Measurements from ENCODE around the gene IL9R. TPM values are rescaled to one million over a fixed set of nuclear protein-coding genes. Genes with fewer than 3 reads are reported as not detected.

The IL9R gene
- total and polyA plus RNA-seq, 9 of the 15 experiments (the other 6 are each of a cell fraction or from before 2014, with no cell fraction given) = 0.58 to 2.7 (median 1.6) TPM

DNA sequence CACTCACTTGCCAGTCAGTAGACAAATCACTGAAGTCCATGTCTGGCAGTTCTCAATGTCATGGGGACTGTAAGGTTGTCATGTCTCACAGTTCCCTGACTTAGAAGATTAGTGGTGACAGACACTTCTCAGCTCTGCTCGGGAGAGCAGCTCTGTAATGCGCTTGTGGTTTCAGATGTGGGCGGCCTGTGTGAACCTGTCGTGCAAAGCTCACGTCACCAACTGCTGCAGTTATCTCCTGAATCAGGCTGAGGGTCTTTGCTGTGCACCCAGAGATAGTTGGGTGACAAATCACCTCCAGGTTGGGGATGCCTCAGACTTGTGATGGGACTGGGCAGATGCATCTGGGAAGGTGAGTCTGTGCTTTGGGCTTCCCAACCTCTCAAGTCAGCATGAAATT is at the start of gene IL9R (continued):
- TF ChIP-seq, protein P1, sequence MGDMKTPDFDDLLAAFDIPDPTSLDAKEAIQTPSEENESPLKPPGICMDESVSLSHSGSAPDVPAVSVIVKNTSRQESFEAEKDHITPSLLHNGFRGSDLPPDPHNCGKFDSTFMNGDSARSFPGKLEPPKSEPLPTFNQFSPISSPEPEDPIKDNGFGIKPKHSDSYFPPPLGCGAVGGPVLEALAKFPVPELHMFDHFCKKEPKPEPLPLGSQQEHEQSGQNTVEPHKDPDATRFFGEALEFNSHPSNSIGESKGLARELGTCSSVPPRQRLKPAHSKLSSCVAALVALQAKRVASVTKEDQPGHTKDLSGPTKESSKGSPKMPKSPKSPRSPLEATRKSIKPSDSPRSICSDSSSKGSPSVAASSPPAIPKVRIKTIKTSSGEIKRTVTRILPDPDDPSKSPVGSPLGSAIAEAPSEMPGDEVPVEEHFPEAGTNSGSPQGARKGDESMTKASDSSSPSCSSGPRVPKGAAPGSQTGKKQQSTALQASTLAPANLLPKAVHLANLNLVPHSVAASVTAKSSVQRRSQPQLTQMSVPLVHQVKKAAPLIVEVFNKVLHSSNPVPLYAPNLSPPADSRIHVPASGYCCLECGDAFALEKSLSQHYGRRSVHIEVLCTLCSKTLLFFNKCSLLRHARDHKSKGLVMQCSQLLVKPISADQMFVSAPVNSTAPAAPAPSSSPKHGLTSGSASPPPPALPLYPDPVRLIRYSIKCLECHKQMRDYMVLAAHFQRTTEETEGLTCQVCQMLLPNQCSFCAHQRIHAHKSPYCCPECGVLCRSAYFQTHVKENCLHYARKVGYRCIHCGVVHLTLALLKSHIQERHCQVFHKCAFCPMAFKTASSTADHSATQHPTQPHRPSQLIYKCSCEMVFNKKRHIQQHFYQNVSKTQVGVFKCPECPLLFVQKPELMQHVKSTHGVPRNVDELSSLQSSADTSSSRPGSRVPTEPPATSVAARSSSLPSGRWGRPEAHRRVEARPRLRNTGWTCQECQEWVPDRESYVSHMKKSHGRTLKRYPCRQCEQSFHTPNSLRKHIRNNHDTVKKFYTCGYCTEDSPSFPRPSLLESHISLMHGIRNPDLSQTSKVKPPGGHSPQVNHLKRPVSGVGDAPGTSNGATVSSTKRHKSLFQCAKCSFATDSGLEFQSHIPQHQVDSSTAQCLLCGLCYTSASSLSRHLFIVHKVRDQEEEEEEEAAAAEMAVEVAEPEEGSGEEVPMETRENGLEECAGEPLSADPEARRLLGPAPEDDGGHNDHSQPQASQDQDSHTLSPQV (IDR thresholded peaks at IDR 0.05) = peak; percentile 45; the same call in 1 of the 2 replicates
- TF ChIP-seq ATF1 (CRISPR knock-in tag; IDR thresholded peaks at IDR 0.05) (no peak), ATF1 (tag; IDR thresholded peaks at IDR 0.05) (peak; percentile 71), ESRRA (IDR thresholded peaks at IDR 0.05; ENCODE audit: borderline replicate concordance, low read depth) (peak; percentile 45; the same call in 1 of the 2 replicates), KLF1 (tag; IDR thresholded peaks at IDR 0.05) (no peak), FOXA1 (IDR thresholded peaks at IDR 0.05; ENCODE audit: borderline replicate concordance) (no peak), PRPF4 (IDR thresholded peaks at IDR 0.05; ENCODE audit: insufficient read depth, low read depth, low read length, poor library complexity, severe bottlenecking) (no peak), POLR2A (conservative IDR thresholded peaks at IDR 0.05) (no peak), ATF7 (IDR thresholded peaks at IDR 0.05) (peak; percentile 54; the same call in 1 of the 2 replicates), TAF15 (IDR thresholded peaks at IDR 0.05; ENCODE audit: low read depth, low read length) (no peak), TCF3 (CRISPR knock-in tag; IDR thresholded peaks at IDR 0.05) (peak; percentile 60), ZZZ3 (IDR thresholded peaks at IDR 0.05) (no peak)
- TF ChIP-seq, protein P2, sequence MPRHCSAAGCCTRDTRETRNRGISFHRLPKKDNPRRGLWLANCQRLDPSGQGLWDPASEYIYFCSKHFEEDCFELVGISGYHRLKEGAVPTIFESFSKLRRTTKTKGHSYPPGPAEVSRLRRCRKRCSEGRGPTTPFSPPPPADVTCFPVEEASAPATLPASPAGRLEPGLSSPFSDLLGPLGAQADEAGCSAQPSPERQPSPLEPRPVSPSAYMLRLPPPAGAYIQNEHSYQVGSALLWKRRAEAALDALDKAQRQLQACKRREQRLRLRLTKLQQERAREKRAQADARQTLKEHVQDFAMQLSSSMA (CRISPR knock-in tag; IDR thresholded peaks at IDR 0.05) = no peak
- TF ChIP-seq, protein P3, sequence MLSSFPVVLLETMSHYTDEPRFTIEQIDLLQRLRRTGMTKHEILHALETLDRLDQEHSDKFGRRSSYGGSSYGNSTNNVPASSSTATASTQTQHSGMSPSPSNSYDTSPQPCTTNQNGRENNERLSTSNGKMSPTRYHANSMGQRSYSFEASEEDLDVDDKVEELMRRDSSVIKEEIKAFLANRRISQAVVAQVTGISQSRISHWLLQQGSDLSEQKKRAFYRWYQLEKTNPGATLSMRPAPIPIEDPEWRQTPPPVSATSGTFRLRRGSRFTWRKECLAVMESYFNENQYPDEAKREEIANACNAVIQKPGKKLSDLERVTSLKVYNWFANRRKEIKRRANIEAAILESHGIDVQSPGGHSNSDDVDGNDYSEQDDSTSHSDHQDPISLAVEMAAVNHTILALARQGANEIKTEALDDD (IDR thresholded peaks at IDR 0.05) = peak; percentile 22; the same call in 1 of the 2 replicates
- TF ChIP-seq, protein P4, sequence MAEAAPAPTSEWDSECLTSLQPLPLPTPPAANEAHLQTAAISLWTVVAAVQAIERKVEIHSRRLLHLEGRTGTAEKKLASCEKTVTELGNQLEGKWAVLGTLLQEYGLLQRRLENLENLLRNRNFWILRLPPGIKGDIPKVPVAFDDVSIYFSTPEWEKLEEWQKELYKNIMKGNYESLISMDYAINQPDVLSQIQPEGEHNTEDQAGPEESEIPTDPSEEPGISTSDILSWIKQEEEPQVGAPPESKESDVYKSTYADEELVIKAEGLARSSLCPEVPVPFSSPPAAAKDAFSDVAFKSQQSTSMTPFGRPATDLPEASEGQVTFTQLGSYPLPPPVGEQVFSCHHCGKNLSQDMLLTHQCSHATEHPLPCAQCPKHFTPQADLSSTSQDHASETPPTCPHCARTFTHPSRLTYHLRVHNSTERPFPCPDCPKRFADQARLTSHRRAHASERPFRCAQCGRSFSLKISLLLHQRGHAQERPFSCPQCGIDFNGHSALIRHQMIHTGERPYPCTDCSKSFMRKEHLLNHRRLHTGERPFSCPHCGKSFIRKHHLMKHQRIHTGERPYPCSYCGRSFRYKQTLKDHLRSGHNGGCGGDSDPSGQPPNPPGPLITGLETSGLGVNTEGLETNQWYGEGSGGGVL (CRISPR knock-in tag; IDR thresholded peaks at IDR 0.05) = no peak
- TF ChIP-seq, protein P5, sequence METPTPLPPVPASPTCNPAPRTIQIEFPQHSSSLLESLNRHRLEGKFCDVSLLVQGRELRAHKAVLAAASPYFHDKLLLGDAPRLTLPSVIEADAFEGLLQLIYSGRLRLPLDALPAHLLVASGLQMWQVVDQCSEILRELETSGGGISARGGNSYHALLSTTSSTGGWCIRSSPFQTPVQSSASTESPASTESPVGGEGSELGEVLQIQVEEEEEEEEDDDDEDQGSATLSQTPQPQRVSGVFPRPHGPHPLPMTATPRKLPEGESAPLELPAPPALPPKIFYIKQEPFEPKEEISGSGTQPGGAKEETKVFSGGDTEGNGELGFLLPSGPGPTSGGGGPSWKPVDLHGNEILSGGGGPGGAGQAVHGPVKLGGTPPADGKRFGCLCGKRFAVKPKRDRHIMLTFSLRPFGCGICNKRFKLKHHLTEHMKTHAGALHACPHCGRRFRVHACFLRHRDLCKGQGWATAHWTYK (CRISPR knock-in tag; IDR thresholded peaks at IDR 0.05) = no peak
- TF ChIP-seq, protein P6, sequence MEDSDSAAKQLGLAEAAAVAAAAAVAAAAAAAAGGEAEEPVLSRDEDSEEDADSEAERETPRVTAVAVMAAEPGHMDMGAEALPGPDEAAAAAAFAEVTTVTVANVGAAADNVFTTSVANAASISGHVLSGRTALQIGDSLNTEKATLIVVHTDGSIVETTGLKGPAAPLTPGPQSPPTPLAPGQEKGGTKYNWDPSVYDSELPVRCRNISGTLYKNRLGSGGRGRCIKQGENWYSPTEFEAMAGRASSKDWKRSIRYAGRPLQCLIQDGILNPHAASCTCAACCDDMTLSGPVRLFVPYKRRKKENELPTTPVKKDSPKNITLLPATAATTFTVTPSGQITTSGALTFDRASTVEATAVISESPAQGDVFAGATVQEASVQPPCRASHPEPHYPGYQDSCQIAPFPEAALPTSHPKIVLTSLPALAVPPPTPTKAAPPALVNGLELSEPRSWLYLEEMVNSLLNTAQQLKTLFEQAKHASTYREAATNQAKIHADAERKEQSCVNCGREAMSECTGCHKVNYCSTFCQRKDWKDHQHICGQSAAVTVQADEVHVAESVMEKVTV (CRISPR knock-in tag; IDR thresholded peaks at IDR 0.05) = no peak
- TF ChIP-seq, protein P7, sequence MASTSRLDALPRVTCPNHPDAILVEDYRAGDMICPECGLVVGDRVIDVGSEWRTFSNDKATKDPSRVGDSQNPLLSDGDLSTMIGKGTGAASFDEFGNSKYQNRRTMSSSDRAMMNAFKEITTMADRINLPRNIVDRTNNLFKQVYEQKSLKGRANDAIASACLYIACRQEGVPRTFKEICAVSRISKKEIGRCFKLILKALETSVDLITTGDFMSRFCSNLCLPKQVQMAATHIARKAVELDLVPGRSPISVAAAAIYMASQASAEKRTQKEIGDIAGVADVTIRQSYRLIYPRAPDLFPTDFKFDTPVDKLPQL (IDR thresholded peaks at IDR 0.05; ENCODE audit: extremely low read depth, insufficient read length) = no peak
